Body of pancreas (tissue), 4 donors: Measurements from ENCODE around the gene AKAP1. TPM values are rescaled to one million over a fixed set of nuclear protein-coding genes. Genes with fewer than 3 reads are reported as not detected.
A peak's percentile ranks its signal among the peaks of the same experiment; 100 is the strongest.
"Not testable (repeated sequence)": the region's sequence is repeated elsewhere in the genome, so short reads cannot be mapped to it uniquely, and the experiment has no call there.

Experiments
- ATAC-seq: fragments of 150-250 bp; one replicate; pipeline ENCODE4 v1.9.1; 2016
- DNase-seq, 4 donors: peaks; one replicate each; pipeline ENCODE4 v3.0.0-alpha.2; 2019
- H3K27ac ChIP-seq, 4 donors: fragments of 200-600 bp; sonication (generic); 1 replicate in 3 of 4; 2 replicates in 1 of 4; pipeline versions ENCODE4 v1.5.1 to v1.6.1; 2016 to 2019; ENCODE audit warnings: mild to moderate bottlenecking in 1 of 4, mixed read lengths in 1 of 4, moderate library complexity in 1 of 4
- H3K27me3 ChIP-seq, 2 donors: fragments of 200-600 bp; sonication (generic); one replicate each; pipeline ENCODE4 v1.6.0; 2016; ENCODE audit warnings: mild to moderate bottlenecking in 1 of 2
- H3K36me3 ChIP-seq, 2 donors: fragments of 200-600 bp; sonication (generic); replicated peaks in 1 of 2; 2 replicates each; pipeline ENCODE4 v1.5.1; 2016; ENCODE audit warnings: low read depth in 2 of 2; ENCODE audit not compliant: insufficient read depth in 1 of 2
- H3K4me1 ChIP-seq: fragments of 200-600 bp; sonication (generic); one replicate; pipeline ENCODE4 v1.6.0; 2016
- H3K4me3 ChIP-seq, 2 donors: fragments of 200-600 bp; sonication (generic); 1 replicate in 1 of 2; 2 replicates in 1 of 2; pipeline ENCODE4 v1.5.1; 2016 to 2019
- H3K9me3 ChIP-seq, 3 donors: fragments of 200-600 bp; sonication (generic); 1 replicate in 2 of 3; 2 replicates in 1 of 3; pipeline ENCODE4 v1.5.1; 2016
- POLR2A ChIP-seq, 3 donors: fragments of 450-650 bp; IDR thresholded peaks; one replicate each; pipeline ENCODE4 v1.6.1; 2016; ENCODE audit warnings: antibody characterized with exemption in 3 of 3, mild to moderate bottlenecking in 2 of 3
- WGBS, 2 donors: methylation state at CpG; one replicate each; pipeline ENCODE4 v1.1.5; 2017; 5-methylcytosine and 5-hydroxymethylcytosine counted together
- intact Hi-C: fragments of 100-400 bp; cut with DNase I; formaldehyde crosslinking; loops from one replicate; pipeline ENCODE4 v1.15.1; 2023
- total RNA-seq, 2 donors: library from RNA; depleted of rRNA; stranded (reverse); fragments of >200 nt; gene quantifications; one replicate each; pipeline ENCODE4 v1.1.0, GENCODE V29; 2016
- TF ChIP-seq, protein P1 (sequence below), 7 experiments: fragments of 450-650 bp in 4 of 7; fragments of 200-600 bp in 3 of 7; sonication (generic) in 3 of 7; IDR thresholded peaks; one replicate each; pipeline ENCODE4 v1.5.1; 2016 to 2019; ENCODE audit warnings: antibody characterized with exemption in 7 of 7

The AKAP1 gene
- total RNA-seq, 2 donors from 2014 or later = 24.4 to 48.5 TPM

DNA sequence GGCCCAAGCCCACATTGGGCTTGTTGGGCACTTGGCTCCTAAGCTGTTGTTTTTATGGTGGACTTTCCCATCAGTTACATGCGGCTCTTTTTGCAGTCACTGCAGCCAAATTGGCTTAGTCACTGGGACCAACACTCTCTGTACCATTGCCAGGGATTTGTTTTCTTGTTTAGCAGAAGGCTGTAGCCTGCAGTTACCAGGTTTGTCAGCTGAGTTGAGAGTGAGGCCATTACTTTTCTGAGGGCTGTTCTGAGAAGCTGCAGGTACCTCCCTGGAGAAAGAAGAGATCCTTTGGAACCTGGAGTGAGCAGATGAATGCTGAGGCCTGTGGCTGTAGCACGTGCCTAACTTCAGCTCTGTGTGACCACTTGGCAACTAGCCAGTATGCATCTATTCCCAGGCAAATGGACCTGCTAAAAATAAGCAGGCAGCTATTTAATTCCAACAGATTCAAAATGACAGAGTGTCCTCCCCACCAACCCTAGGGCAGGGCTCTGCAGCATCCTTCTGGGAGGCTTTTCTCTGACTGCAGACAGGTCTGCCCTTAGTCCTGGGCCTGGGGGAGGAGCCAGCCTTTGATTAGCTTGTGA lies 12.9 kb downstream of the AKAP1 start:
- H3K4me1 ChIP-seq = peaks cover 26% of the 10 kb centered on the region
- no peaks in the 10 kb centered on the region for H3K9me3 ChIP-seq
- ATAC-seq (peak; percentile 53), DNase-seq (peak in 3 of 4 donors; percentile 30 to 51 (median 45))
- H3K27me3 ChIP-seq = no peaks in the 10 kb centered on the region
- H3K4me3 ChIP-seq = no peak overlapping the region
- TF ChIP-seq, protein P1, sequence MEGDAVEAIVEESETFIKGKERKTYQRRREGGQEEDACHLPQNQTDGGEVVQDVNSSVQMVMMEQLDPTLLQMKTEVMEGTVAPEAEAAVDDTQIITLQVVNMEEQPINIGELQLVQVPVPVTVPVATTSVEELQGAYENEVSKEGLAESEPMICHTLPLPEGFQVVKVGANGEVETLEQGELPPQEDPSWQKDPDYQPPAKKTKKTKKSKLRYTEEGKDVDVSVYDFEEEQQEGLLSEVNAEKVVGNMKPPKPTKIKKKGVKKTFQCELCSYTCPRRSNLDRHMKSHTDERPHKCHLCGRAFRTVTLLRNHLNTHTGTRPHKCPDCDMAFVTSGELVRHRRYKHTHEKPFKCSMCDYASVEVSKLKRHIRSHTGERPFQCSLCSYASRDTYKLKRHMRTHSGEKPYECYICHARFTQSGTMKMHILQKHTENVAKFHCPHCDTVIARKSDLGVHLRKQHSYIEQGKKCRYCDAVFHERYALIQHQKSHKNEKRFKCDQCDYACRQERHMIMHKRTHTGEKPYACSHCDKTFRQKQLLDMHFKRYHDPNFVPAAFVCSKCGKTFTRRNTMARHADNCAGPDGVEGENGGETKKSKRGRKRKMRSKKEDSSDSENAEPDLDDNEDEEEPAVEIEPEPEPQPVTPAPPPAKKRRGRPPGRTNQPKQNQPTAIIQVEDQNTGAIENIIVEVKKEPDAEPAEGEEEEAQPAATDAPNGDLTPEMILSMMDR (IDR thresholded peaks at IDR 0.05) = no peak
- intact Hi-C loops = no loop called here
- H3K36me3 ChIP-seq = no peaks in the 10 kb centered on the region
- WGBS, 2 donors = 5 to 10% methylated on average over 2 of the region's 2 CpGs
- peak overlapping the region in 2 of 4 donors; percentile 15 to 29 for H3K27ac ChIP-seq

DNA sequence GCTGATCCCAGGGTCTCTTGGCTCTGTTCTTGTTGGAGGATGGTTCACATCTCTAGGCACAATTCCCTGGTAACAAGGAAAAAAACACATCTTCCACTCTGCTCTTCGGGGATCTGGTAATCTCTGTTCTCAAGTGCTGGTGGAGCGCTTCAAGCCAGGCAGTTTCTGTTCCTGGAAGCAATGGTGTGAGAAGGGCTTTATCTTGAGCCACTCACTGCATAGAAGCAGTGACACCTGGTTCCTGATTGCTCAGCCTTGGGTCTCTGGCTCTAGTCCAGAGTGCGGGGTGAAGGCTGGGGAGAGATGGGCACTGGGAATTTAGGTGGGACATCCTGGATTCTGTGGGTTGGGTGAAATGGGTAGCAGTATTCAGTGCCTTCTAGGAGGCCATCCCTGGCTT lies 14.1 kb downstream of the AKAP1 start:
- Histone ChIP-seq H3K4me3 (no peak overlapping the region), H3K36me3 (no peaks in the 10 kb centered on the region), H3K27me3 (no peaks in the 10 kb centered on the region), H3K9me3 (no peaks in the 10 kb centered on the region), H3K27ac (no peak overlapping the region), H3K4me1 (peaks cover 28% of the 10 kb centered on the region)
- DNase-seq (no peak), ATAC-seq (no peak)
- WGBS, 2 donors = 30 to 49% methylated on average over 3 of the region's 3 CpGs
- TF ChIP-seq, protein P1 (IDR thresholded peaks at IDR 0.05) = no peak
- no peak for TF ChIP-seq POLR2A (IDR thresholded peaks at IDR 0.05)
- intact Hi-C loops = no loop called here

DNA sequence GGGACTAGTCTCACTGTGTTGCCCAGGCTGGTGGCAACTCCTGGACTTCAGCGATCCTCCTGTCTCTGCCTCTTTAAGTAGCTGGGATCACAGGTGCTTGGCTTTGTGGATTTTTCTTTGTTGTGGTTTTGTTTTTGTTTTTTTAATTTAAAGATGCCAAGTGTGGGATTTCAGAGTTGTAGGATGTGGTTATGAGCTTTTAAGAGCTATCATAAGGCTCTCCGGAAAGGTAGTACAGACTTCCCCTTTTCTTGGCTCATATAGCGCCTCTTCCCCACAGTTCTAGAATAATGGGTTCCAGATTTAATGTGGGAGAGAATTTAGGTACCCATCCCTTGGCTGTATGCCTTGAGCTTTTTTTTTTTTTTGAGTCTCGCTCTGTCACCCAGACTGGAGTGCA lies 17.1 kb downstream of the AKAP1 start:
- DNase-seq = no peak
- TF ChIP-seq, protein P1 (IDR thresholded peaks at IDR 0.05) = no peak
- no peak for TF ChIP-seq POLR2A (IDR thresholded peaks at IDR 0.05)
- H3K4me1 ChIP-seq = peaks cover 35% of the 10 kb centered on the region
- ATAC-seq = no peak
- H3K27me3 ChIP-seq = no peaks in the 10 kb centered on the region
- H3K4me3 ChIP-seq = no peak overlapping the region
- intact Hi-C loops = no loop called here
- WGBS, 2 donors = 79 to 96% methylated on average over 4 of the region's 4 CpGs
- no peaks in the 10 kb centered on the region for H3K36me3 ChIP-seq
- H3K9me3 ChIP-seq = no peaks in the 10 kb centered on the region
- H3K27ac ChIP-seq = no peak overlapping the region

DNA sequence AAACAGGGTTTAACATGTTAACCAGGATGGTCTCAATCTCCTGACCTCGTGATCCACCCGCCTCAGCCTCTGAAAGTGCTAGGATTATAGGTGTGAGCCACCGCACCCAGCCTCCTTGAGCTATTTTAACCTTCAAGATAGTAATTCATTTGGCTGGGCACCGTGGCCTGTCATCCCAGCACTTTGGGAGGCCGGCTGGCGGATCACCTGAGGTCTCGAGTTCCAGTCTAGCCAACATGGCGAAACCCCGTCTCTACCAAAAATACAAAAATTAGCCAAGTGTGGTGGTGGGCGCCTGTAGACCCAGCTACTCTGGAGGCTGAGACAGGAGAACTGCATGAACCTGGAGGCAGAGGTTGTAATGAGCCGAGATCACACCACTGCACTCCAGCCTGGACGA lies 17.6 kb downstream of the AKAP1 start:
- H3K27me3 ChIP-seq, H3K36me3 ChIP-seq, H3K27ac ChIP-seq, ATAC-seq, DNase-seq, H3K4me3 ChIP-seq, H3K9me3 ChIP-seq, intact Hi-C loops: not testable (repeated sequence)
- H3K4me1 ChIP-seq = peaks cover 31% of the 10 kb centered on the region
- 94 to 96% methylated on average over 12 of the region's 12 CpGs for WGBS, 2 donors

DNA sequence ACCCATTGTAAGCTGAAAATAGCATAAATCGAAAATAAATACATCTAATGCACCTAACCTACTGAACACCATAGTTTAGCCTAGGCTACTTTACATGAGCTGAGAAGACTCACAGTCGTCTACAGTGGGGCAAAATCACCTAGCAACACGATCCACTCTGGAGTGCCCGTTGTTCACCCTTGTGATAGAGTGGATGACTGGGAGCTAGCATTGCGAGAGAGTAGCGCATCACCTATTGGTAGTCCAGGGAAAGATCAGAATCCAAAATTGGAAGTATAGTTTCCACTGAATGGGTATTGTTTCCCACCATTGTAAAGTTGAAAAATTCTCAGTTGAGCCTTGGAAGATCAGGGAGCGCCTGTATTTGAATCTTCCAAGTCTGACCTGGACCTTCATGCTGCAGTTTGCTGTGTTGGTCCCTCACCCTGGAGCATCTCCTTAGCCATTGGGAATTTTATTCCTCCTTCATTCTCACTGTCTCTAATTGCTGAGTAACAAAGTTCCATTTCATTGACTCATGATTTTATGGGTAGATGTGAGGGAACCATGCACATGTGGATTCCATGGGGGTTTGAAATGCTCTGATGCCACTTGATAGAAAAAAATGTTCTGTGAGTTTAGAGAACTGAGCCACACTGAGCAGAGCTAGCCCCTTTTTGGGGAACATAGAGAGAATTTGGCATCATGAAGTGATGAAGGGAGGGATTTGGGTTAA lies 19.6 kb downstream of the AKAP1 start:
- Histone ChIP-seq H3K27me3 (no peaks in the 10 kb centered on the region), H3K4me3 (no peak overlapping the region), H3K9me3 (no peaks in the 10 kb centered on the region), H3K27ac (no peak overlapping the region), H3K4me1 (peaks cover 17% of the 10 kb centered on the region), H3K36me3 (no peaks in the 10 kb centered on the region)
- intact Hi-C loops = no loop called here
- DNase-seq = no peak
- WGBS, 2 donors = 89 to 93% methylated on average over 6 to 7 of the region's 7 CpGs
- ATAC-seq = no peak
- TF ChIP-seq, protein P1 (IDR thresholded peaks at IDR 0.05) = no peak
- TF ChIP-seq POLR2A (IDR thresholded peaks at IDR 0.05) = no peak
